Stimulated activated CD4-positive, alpha-beta T cell treated with anti-CD3 and anti-CD28 coated beads, TNF-alpha, amount 100 ng/mL, for 4 hours (primary cell): ENCODE results near the gene FAM221B.
A peak's percentile ranks its signal among the peaks of the same experiment; 100 is the strongest.

ENCODE experiments used
- DNase-seq, 3 experiments: peaks; one replicate each; pipeline ENCODE4 v3.0.0-alpha.2; 2020; ENCODE audit warnings: low read depth in 3 of 3

Gene FAM221B

DNA sequence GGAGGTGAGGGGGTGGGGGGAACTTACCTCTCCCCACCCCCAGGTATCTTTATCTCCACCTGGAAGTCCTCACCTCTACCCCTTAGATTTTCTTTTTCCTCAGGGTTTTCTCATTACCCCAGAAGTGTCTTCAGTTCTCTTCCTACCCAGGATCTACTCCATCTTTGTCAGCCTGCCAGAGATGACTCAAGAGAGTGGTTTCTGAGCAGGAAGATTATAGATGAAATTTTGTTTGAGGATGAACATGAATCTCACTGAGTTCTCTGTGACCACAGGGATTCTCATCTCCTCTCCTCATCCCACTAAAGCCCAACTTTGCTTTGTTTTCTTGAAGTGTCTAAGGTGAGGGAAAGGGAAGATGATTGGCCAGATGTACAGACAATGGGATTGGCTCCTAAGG is 8.5 kb downstream of the FAM221B start:
- DNase-seq: no peak

DNA sequence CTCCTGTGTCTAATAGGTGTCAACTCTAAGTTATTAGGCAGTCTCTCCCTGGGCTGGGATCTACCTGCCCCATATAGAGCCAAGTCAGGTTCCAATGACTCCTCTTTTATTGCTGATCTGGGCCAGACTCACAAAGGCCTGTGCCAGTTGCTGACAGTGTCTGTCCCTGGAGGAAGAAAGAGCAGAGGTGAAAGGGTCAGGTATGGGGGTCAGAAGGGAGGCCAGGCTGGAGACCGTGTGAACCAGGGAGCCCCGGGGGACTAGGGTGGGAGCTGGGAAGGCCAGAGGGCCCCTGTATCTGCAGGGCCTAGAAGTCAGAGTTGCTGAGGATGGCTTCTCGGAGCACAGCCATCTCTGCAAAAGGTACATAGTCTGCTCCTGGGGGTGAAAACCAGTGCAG is 10.2 kb downstream of the FAM221B start:
- DNase-seq: no peak

DNA sequence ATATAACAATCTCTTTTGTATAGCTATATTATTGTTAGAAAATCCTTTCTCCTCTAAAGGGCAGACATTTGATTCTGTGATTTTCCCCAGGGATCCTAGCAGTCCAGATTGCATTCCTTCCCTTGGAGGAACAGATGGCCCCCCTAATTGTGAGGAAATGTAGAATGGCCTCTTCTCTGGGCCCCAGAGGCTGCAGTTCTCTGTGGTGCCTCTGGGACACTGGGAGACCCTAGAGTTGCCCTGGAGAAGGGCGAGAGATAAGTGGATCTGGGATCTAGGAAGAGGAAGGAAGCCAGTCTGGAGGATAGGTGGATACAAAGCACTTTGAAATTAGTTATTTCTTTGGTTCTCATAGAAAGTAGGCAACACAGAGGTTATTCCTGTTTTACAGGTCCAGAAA is 11.8 kb downstream of the FAM221B start:
- DNase-seq: no peak

DNA sequence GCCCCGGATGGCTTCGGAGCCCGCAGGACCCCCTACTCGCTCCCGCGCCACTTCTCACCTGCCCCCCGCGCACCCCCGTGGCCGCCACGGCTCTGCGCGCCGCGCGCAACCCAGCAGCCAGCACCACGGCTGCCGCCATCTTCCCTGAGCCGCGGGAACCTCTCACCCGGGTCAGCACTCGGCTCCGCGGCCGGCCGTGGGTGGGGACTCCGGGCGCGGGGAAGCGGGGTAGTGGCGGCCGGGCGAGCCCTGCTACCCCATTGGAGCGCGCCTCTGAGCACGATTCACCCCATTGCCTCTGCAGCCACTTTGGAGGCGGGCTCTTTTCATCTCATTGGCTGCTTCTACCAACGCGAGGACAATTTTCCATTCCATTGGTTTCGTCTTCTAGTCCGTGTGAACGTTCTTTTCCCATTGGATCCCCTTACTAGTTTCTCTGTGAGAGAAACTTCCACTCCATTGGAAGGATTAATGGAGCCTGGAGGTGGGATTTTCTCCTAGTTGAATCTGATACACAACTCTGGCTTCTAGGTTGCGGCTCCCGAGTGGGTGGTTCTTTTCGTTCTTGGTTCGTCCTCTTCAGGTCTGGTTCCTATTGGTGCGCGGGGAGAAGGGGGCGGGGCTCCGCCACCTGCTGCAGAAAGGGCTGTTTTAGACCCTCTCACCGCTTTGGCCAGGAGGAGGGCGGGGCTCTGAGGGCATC is 13.5 kb downstream of the FAM221B start, which contains the start of gene HINT2:
TSS of gene HINT2 (minus strand) at position 202 of the 703 bp plus-strand sequence. CDS start at position 139, 63 bp downstream.
- DNase-seq: peak; percentile 92 to 96 (median 95)

DNA sequence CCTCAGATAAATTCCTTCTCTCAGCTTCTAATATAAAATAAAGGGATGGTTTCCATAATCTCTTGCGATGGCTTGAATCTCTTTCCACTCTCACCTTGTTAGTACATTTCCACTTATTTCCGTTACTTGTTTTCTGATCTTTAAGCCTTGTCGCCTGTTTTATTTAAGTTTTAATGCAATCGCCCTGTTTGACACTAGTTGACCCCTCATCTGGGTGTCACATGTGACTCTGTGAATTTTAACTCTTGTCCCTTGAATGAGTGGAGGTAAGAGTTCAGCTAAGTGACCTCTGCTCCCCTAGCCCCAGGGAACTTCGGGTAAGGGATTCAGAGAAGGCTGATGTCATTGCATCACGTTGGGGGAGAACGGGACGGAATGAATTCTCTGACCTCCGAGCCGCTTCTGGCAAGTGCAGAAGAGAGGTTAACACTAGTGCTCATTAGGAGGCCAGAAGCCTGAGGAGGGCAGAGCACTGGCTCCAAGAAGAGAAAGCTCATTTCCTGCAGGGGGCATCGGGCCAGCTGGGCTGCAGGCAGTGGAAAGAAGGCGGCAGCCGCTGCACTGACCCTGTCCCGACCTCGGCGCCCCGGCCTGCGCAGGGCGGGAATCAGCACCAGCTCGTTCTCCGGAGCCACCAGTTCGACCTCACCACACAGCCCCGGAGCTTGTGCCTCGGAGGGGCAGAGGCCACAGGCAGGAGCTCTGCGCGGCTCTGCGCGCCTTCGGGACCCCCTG is 14.3 kb downstream of the FAM221B start:
- DNase-seq: peak in 1 of 3 experiments; percentile 35

DNA sequence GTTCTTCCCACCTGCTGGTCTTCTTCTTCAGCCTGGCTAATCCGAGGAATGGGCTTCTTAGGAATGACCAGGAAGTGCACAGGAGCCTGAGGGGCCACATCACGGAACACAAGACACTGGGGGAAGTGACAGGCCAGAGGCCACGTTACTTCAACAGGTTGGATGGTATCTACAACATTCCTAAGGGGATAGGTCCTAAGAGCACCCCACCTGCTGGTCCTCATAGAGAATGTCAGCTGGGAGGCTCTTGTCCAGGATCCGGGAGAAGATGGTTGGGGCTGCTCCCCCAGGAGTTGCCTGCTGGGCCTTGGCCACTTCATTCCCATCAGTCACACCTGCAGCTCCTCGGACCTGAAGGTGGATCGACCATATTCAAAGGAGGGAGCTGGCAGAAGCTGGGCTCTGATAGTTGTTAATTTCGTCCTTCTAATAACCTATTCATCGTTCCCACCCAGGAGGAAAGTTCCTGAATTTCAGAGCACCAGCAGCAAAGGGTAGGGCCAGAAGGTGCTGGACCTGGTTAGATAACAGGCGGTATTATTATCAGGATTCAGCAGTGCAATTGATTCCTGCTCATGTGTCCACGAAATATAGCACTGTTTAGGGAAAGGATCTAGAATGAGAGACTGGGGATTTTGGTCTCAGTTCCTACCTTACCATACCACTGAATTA is 15.0 kb downstream of the FAM221B start:
- DNase-seq: no peak

DNA sequence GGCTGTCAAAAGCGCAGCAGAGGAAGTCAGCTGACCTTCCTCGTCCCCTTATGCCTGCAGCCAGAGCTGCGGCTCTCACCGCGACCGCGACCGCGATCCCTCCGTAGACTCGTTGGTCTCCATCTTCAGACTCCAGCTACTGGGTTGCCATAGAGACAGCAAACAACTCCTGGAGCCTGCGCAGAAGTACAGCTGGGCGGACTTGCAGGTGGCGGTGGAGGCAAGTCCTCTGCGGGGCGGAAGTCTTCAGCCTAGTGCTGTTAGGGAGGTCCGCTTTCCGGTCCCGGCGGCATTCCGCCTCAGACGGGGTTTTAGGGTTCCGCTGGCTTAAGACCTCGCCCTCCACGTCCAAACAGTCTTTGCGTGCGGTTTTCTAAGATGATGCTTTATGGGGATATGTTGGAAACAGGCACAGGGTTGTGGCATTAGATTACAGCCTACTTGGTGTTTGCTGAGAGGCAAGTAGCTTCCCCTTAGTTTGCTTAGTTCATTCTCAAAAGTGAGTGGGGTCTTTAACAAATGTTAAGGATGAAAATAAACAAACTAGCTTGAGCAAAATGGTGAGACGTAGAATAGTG is 16.4 kb downstream of the FAM221B start, which contains the start of gene SPAG8:
TSS of gene SPAG8 (minus strand) at position 238 of the 578 bp plus-strand sequence. CDS start at position 123, 115 bp downstream.
- DNase-seq: peak; percentile 72 to 90 (median 79)

DNA sequence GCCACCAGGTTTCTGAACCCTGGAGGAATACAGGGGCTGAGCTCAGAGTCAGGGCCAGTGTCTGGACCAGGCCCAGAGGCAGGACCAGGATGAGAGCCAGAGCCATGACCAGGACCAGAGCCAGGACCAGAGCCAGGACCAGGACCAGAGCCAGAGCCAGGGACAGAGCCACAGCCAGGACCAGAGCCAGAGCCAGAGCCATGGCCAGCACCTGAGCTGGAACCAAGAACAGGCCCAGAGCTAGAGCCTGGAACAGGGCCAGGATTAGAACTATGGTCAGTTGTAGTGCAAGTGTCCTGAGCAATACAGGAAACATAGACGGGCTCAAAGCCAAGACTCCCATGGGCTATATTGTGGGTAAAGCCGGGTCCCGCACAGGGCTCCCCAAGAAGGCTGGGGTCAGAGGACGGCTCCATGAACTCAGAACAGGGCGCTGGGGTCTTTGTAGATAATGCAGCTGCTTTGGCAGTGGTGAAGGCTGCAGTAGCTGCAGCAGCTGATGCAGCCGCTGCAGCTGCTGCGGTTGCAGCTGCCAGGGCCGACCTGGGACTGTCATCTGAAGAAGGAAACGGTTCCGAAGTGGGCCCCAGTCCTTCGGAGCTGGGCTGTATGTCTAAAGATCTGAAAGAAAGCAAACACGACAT is 17.0 kb downstream of the FAM221B start:
- DNase-seq: no peak

DNA sequence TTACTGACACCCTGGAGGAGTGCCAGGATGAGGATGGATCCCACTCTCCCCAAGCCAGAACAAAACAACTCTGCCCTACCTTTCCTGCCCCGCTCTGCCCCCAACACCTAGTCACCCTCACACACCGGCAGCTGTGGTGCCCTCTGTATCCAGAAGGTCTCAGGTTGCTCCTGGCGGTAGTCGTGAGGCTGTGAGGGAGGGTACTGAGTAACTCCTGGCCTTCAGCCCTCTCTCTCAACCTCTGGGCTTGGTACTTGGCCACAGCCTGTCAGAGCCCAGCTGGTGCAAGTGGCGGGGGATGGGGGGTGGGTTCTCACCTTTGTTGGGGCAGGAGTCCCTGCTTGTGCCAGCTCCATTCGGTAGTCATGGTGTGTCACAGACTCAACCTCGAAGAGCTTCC is 18.4 kb downstream of the FAM221B start:
- DNase-seq: no peak

DNA sequence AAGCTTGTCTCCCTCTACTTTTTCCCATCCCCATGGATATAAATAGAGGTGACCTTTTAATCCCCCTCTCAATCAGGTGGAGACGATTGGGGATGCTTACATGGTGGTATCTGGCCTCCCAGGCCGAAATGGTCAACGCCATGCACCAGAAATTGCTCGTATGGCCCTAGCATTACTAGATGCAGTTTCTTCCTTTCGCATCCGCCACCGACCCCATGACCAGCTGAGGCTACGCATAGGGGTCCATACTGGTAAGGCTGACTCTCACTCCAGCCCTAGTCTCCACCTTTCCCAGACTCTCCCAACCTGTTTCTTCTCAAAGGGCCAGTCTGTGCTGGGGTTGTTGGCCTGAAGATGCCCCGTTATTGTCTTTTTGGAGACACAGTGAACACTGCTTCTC is 20.1 kb downstream of the FAM221B start:
- no peak for DNase-seq

DNA sequence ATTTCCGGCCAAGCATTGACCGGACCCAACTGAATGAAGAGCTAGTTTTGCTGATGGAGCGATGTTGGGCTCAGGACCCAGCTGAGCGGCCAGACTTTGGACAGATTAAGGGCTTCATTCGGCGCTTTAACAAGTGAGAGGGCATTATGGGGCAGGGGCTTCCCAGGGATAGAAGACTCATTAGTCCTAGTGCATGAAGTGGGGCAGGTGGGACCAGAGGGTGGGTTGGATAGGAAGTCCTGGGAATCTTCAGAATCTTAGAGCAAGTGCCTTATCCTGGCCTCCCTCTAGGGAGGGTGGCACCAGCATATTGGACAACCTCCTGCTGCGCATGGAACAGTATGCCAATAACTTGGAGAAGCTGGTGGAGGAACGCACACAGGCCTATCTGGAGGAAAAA is 22.4 kb downstream of the FAM221B start:
- no peak for DNase-seq

DNA sequence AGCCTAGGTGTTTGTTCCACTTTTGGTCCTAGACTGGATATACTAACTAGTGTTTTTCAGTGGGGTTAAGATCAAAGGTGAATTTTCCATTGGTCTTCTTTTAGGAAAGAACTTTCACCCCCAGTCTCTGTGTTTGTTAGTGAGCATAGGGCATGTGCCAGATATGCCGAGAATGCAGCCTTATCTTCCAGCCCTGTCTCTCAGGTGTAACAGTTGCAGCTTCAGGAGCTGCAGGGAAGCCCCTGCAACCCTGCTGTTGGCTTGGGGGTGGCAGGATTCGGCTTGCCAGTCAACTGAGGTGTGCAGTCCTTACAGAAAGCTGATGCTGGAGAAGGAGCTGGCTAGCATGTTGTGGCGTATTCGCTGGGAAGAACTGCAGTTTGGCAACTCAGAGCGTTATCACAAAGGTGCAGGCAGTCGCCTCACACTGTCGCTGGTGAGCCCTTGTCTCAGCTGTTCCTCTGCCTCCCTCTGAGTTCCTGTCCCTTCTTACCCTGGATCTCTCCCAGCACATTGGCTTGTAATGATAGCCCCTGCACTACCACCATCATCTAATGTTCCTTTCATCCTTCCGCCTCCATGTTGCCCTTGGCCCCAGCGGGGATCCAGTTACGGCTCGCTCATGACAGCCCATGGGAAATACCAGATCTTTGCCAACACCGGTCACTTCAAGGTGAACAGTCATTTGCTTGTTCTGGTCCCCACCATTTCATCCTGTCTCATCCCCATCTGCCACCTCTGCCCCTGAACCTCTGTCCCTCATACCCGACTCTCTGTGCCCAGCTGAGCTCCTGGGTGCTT is 27.0 kb downstream of the FAM221B start:
- no peak for DNase-seq

DNA sequence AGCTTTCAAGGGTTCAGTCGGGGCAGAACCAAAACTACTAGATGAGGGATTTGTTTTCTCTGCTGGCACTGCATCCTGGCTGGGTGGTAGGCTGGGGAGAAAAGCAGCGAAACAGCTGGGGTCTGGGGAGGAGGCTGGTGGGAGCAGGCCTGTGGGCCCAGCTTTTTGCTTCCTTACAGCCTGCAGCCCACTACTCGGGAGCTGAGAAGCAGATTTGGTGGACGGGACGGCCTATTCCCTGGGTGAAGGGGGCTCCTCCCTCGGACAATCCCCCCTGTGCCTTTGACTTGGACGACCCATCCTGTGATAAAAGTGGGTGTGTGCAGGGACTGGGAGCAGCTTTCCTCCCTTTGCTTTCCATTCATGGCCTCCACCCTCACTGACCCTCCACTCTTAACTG is 28.0 kb downstream of the FAM221B start:
- no peak for DNase-seq

DNA sequence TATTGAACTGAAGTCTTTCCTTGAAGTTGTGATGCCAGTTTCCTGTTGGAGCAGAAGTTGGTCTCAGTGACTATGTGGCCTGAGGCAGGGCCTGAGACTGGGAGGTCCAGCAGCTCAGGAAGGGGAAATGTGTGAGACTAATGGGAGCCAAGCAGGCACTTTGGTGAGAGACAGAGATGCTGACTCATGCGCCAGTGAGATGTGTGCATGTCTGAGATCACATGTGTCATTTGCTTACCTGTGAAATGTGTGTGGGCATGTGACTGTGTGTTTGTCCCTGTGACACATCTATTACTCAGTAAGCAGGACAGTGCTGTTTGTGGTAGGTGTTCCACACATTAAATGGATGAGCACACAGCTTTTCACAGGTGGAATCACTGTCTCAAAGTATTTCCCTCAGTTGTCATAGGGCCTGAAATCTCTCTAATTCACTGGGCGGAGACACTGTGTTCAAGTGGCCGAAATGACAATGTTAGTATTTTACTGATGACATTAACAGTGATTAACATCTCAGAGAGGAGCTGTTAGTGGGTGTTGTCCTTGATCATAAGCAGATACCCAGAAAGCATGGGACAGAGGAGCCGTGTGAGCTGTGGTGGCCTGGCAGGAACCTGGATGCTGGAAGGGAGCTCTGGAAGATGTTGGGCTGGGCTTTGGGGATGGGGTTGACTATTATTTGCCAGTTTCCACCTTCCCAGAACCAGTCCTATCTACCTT is 29.7 kb downstream of the FAM221B start:
- no peak for DNase-seq

DNA sequence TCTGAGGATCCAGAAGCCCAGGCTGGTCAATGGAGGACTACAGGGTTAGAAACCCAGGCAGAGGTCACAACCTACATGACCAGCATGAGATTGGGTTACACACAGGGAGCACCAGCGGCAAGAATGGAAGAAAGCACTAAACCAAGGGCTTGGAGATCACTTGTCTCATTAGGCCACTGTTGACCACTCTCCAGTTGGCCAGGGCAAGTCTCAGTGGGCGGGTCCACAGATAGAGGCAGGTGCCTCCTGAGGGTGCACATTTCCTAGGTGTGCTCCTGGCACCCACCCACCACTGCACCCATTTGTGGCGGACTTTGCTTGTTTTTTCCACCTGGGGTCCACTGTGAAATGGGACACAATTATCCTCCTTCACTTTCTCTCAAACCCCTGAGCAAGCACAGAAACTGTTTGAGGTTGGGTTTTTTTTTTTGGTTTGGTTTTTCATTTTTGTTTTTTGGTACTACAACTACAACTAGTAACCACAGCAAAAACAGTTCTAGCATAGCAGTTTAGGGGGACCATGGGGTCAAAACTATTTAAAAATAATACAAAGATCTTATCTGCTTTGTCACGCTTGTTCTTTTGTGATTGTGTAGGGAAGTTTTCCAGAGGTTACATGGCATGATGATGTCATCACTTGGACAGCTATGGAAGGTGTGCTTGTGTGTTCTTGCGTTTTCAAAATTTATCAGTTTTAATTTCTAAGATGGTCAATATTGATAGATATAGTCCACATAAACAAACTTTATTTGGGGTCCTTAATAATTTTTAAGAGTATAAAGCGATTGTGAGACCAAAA is 31.0 kb downstream of the FAM221B start:
- no peak for DNase-seq

DNA sequence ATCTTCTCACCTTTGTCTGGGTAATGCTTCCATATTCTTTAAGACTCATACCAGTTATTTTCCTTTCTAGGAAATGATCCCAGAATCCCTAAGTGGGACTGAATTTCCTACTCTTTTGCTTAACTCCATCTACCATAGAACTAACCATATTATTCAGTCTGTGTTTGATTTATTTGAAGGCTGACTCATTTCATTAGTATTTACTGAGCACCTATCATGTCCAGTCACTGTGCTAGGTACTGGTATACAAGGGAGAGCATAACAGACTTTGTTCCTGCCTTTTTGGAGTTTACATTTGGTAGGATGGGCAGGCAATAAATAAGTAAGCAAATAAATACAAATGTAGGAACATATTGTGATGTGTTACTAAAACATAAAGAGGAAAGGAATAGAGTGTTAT is 32.8 kb downstream of the FAM221B start:
- DNase-seq: no peak

DNA sequence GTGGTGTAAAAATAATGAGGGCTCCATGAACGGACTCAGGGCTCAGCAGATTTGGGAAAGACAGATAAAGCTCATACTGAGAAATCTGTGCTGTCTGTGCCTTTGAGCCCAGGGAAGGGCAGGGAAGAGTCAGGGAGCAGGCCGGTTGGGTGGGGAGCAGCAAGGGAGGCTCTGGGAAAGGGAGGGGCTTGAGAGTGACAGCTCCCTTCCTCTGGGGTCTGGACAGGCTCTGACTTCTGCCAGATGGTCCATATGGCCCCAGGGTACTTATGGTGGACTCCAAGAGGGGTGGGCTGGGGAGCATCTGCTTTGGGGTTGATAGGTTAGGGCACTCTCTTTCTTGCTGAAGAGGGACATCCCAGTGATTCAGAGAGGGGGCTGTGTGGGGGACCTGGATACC is 35.1 kb downstream of the FAM221B start:
- no peak for DNase-seq

DNA sequence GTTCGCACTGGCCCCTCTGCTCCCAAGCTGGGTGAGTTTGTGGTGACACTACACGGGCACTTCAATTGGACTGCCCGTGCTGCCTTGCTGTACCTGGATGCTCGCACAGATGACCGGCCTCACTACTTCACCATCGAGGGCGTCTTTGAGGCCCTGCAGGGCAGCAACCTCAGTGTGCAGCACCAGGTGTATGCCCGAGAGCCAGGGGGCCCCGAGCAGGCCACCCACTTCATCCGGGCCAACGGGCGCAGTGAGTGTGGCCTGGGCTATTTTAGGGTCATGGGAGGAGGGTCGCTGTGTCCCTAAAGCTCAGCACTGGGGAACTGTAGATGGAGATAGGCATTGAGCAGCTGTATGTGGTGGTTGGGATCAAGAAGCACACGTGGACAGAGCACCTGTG is 35.7 kb downstream of the FAM221B start:
- DNase-seq: no peak

DNA sequence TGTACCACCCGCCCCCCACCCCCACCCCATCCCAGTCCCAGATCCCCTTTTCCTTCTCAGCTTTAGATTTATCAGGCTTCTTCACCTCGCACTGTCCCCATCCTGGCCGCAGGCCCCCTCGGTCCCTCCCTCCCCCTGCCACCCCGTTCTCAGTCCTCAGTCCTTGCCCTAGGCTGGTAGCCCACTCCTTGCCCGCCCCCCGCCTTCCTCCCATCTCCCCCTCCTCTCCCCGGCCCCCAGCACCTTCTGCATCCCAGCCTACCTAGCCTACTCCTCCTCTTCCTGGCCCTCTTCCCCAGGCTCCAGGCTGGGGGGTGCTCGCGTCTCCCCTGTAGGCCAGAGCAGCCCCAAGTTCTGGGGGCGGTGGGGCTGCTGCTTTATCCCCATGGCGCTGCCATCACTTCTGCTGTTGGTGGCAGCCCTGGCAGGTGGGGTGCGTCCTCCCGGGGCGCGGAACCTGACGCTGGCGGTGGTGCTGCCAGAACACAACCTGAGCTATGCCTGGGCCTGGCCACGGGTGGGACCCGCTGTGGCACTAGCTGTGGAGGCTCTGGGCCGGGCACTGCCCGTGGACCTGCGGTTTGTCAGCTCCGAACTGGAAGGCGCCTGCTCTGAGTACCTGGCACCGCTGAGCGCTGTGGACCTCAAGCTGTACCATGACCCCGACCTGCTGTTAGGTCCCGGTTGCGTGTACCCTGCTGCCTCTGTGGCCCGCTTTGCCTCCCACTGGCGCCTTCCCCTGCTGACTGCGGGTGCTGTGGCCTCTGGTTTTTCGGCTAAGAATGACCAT is 36.3 kb downstream of the FAM221B start:
- DNase-seq: no peak
